ENCODE data around the gene LPAR3.

DNA sequence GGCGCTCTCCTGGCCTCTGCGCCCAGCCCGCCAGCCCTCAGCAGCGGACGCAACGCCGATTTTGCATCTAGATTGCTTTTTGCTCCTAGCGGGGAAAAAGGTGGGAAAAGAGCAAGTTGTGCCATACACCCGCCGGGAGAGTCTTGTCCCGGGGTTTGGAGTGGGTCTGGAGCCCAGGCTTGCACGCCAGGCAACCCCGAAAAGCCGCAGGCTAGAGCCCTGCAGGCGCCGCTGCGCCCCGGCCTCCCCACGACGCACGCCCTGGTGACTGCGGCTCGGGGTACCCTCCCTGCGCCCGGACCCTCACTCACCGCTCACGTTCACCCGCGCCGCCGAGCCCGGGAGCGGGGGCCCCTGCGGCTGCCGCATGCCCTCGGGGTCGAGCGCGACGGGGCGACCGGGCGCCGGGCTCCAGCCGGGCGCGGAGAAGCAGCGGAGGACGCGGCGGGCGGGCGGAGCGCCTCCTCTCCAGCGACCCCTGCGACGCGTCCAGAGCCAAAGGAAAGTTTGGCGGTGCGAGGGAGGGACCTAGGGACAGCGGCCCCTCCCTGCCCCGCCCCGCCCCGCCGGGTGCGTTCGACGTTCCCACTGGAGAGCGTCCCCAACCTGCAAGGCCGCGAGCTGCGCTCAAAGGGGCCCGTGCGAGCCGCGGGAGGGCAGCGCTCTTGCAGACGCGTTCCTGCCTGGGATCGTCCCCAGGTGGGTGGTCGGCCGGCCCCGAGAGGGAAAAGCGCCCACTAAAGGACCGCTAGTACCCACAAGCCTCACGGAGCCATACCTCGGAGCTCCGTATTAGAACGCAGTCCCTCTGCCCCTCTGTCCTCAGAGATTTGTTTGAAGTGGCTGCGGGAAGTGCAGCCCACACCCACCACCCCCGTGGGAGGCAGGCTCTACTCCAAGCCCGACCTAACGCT is at the start of gene LPAR3:
- TF ChIP-seq, protein P1, sequence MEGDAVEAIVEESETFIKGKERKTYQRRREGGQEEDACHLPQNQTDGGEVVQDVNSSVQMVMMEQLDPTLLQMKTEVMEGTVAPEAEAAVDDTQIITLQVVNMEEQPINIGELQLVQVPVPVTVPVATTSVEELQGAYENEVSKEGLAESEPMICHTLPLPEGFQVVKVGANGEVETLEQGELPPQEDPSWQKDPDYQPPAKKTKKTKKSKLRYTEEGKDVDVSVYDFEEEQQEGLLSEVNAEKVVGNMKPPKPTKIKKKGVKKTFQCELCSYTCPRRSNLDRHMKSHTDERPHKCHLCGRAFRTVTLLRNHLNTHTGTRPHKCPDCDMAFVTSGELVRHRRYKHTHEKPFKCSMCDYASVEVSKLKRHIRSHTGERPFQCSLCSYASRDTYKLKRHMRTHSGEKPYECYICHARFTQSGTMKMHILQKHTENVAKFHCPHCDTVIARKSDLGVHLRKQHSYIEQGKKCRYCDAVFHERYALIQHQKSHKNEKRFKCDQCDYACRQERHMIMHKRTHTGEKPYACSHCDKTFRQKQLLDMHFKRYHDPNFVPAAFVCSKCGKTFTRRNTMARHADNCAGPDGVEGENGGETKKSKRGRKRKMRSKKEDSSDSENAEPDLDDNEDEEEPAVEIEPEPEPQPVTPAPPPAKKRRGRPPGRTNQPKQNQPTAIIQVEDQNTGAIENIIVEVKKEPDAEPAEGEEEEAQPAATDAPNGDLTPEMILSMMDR (IDR thresholded peaks at IDR 0.05), result no peak
- TF ChIP-seq POLR2A (IDR thresholded peaks at IDR 0.05), result no peak

Data from Peyer's patch (tissue), 4 donors.